M059J (cell line): Measurements from ENCODE around the gene PTP4A2. TPM values are rescaled to one million over a fixed set of nuclear protein-coding genes. Genes with fewer than 3 reads are reported as not detected.

Experiments used
- DNase-seq: peaks from one replicate; pipeline ENCODE4 v3.0.0-alpha.2; 2012; ENCODE audit warnings: low read depth
- total RNA-seq: library from RNA; depleted of rRNA; stranded (reverse); fragments of >200 nt; shearing (Covaris generic); gene quantifications from 2 replicates; pipeline ENCODE4 v1.2.3, GENCODE V29; 2014

The PTP4A2 gene
- total RNA-seq, 1 experiment from 2014 or later, result 334 TPM

DNA sequence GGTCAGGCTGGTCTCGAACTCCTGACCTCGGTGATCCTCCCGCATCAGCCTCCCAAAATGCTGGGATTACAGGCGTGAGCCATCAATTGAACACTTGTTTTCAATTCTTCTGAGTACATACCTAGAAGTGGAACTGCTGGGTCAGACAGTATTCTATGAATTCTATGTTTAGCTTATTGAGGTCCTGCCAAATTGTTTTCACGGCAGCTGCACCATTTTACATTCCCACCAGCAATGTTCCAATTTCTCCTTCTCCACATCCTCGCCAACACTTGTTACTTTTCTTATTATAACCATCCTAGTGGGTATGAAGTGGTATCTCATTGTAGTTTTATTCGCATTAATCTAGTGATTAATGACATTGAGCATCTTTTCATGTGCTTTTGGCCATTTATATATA lies 49.9 kb downstream of the PTP4A2 start:
- no peak for DNase-seq

DNA sequence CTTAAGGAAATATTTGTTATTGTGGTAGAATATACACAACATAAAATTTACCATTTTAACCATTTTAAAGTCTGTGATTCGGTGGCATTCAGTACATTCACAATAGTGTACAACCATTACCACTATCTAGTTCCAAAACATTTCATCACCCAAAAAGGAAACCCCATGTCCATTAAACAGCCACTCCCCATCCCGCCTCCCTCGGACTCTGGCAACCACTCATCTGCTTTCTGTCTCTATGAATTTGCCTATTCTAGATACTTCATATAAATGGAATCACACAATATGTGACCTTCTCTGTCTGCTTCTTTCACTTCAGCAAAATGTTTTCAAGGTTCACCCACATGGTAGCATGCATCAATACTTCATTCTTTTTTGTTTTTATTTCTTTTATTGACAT lies 51.3 kb downstream of the PTP4A2 start:
- DNase-seq, result no peak

DNA sequence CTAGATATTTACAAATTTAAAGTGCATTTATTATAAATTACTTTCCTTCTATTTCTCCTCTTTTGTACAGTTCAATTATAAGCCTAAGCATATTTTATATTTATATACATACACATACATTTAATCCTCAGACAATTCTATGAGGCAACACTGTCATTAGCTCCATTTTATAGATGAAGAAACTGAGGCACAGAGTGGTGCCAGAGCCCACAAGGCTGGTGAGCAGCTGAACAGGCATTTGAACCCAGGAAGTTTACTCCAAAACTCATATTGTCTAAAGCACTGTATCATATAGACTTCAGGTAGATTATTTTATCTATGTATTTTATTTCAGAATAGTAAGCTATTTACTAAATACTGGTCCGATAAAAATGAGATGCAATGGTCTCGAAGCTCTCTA lies 52.3 kb downstream of the PTP4A2 start:
- DNase-seq, result no peak

DNA sequence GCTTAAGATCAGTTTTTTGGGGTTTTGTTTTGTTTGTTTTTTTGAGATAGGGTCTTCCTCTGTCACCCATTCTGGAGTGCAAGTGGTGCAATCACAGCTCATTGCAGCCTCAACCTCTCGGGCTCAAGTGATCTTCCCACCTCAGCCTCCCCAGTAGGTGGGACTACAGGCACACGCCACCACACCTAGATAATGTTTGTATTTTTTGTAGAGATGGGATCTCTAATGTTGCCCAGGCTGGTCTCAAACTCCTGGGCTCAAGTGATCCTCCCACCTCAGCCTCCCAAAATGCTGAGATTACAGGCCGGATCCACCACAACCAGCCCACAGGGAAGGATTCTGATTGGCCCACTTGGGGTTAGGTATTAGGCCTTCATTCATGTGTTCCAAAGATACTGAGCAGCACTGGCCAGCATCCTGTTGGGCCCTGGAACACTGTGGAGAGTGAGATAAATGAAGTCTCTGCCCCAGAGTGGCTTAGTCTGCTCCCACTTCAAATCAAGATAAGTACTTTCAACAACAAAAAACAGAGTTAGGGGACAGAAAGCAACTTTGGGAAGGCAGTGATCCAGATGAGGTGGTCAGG lies 54.7 kb downstream of the PTP4A2 start:
- DNase-seq, result no peak

DNA sequence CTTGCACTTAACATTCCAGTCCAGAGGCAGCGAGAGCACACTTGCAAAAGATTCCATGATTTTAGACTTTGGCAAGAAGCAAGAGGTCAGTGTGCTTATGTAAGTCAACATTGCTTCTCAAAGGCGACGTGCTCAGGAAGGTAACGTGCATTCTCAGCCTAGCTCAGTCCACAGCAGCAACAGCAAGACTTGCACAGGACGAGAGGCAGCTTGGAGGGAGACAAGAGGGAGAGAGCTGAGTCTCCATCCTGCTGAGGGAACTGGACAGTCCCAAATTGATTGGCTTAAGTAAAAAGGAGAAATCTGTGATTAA lies 56.5 kb downstream of the PTP4A2 start:
- no peak for DNase-seq

DNA sequence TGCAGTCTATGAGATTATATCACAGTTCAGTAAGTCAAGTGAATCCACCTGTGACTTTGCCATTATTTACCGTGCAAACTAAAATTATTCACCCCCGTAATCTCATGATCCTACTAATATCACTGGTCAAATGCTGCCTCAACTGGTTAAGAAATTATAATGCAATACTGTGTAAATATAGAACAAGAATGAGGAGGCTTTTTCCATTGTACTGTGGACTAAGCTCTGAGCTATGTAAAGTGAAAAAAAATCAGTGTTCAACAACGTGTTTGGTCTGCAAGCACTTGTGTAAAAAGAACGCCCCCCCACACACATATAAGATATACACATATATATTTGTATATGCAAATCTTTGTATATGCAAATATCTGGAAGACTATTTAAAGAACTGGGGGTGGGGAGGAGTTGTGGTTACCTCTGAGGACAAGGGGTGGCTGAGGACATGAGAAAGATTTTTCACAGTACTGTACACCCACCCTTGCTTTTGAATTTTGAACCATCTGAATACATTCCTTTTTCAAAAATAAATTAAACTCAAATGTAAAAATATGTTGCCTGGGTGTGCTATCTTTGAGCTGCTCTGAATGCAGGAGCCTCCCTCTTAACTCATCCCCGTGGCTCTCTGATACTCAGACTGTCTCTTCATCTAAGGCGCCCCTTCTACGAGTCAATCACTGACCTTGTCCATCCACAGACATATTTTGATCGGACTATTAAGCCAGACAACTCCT lies 57.0 kb downstream of the PTP4A2 start:
- DNase-seq, result no peak

DNA sequence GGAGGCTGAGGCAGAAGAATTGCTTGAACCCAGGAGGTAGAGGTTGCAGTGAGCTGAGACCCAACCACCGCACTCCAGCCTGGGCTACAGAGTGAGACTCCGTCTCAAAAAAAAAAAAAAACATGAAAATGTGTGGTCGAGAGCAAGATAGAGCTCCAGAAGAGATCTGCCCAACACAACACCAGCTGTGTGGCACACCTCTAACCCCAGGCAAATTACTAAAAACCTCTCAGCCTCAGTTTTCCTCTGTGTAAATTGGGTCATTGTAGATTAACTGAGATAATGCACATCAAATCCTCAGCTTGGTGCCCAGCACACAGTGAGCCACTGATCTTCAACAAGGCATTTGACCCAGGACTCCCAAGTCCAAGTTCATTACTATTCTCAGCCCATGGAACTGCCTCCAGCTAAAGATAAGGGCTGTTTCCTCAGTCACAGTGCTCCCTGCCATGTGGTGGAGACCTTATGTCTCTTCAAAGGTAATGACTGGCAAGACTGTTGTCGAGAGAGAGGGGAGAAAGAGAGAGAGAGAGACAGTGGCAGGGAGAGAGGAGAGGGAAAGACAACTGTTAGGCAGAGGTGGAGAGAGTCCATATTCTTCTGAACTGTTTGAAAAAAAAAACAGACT lies 58.1 kb downstream of the PTP4A2 start:
- no peak for DNase-seq

DNA sequence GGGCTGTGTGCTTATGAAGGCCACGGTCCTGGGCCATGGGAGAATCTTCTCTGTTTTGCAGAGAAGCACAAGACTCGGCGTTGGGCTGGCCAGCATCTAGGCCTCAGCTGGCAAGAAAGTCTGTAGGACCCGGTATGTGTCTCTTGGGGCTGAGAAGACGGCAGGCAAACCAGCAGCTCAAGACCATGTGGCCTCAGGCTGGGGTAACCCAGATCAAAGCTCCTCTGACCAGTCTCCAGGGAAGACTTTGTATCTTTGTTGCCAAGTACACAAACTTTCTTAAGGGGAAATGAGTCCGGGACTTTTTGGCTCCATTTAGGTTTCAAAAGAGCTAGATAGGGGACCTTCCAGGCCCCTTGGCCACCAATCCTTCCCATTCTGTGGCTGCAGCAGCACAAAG lies 60.1 kb downstream of the PTP4A2 start:
- DNase-seq, result no peak

DNA sequence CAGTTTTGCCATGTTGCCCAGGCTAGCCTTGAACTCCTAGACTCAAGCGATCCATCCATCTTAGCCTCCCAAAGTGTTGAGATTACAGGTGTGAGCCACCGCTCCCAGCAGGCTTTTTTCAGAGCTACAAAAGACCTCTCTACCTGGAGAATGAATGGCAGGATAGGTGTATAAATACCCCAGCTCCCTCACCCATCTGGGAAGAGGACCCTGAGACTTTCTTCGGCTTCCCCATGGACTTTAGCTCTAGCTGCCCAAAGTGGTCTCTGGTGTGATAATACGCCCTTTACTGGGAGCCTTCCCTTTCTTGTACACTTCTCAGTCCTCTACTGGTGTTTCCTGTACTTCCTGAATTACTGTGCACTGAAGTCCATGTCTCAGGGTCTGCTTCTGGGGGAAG lies 60.6 kb downstream of the PTP4A2 start:
- no peak for DNase-seq

DNA sequence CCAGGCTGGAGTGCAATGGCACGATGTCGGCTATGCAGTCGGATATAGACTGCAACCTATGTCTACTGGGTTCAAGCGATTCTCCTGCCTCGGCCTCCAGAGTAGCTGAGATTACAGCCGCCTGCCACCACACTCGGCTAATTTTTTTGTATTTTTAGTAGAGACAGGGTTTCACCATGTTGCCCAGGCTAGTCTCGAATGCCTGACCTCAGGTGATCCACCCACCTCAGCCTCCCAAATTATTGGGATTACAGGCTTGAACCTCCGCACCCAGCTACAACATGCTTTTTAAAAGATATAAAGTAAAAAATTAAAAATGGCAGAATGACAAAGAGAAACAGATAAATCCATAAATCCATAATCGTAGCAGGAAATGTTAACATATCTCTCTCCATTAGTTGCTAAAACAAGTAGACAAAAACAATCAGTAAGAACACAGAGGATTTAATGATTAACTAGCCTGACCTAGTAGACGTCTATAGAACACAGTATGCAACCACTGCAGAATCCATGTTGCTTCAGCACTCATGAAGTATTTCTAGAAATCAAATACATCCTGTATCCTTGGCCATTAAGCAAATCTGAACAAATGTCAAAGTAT lies 62.4 kb downstream of the PTP4A2 start:
- DNase-seq, result no peak

DNA sequence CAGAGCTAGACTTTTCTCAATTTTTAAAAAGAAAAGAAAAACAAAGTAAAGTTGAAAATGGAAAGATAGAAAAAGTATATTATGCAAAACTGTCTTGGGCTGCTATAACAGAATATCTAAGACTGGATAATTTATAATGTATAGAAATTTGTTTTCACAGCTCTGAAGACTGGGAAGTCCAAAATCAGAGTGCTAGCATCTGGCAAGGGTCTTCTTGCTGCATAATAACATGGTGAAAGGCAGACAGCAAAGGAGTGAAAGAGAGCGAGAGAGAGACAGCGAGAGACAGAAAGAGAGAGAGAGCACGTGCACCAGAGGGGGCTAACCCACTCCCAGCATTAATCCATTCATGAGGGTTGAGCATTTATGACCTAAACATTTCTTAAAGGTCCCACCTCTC lies 63.2 kb downstream of the PTP4A2 start:
- no peak for DNase-seq

DNA sequence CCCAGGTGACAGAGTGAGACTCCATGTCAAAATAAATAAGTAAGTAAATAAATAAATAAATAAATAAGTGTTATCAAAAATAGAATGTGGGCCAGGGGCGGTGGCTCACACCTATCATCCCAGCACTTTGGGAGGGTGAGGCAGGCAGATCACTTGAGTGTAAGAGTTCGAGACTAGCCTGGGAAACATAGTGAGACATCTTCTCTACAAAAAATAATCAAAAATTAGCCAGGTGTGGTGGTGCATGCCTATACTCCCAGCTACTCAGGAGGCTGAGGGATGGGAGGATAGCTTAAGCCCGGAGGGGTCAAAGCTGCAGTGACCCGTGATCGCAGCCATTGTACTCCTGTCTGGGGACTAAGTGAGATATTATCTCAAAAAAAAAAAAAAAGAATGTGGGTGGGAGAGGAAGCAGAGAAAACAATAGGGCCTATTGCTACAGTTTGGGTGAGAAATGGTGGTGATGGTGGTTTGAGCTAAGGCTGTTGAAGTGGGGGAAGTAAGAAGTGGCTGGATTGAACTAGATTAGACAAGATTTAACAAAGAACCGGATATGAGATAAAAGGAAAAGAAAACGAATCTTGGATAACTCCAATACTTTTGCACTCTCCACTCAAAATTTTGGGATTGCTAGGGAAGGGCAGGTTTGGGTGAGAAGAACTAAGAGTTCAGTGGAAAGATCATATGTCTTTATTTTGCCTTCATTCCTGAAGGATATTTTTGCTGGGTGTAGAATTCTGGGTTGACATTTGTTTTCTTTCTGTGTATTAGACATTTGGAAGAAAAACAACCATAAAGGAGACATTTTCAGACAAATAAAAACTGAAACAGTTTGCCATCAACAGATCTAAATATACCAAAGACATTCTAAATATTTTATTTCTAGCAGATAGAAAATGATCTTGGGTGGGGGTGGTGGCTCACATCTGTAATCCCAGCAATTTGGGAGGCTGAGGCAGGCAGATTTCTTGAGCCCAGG lies 65.2 kb downstream of the PTP4A2 start:
- DNase-seq, result peak; percentile 9

DNA sequence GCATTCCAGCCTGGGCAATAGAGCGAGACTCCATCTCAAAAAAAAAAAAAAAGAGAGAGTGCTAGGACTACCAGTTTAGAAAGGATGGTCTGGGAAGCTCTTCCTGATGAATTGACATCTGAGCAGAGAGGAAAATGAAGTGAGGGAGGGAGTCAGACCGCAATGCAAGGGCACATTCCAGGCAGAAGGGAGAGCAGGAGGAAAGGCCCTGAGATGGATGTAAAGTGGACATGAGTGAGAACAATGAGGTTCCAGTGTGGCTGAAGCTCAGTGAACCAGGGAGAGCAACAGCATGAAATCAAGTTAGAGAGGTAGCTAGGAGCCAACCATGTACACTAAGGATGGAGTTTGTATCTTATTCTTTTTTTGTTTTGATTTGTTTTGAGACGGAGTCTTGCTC lies 66.5 kb downstream of the PTP4A2 start:
- DNase-seq, result no peak

DNA sequence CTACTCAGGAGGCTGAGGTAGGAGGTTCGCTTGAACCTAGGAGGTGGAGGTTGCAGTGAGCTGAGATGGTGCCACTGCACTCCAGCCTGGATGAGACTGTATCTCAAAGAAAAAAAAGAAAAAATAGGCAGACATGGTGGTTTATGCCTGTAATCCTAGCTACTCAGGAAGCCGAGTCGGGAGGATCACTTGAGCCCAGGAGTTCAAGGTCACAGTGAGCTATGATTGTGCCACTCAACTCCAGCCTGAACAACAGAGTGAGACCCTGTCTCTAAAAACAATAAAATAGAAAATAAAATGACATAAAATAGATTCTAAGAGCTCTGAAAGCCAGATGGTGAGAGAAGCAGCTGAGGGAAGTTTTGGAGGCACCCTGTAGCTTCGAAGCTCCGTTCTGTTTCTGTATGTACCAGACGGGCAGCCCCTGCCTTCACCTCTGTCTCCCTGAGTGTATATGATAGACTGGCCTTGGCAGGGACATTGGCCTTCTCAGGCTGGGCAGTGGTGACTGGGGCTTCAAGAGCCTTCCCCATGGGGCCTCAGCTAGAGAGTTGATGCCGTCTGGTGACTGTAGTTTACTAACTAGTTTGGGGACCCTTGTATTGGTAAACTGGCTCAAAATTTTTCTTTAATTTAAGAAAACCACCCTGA lies 68.0 kb downstream of the PTP4A2 start:
- no peak for DNase-seq

DNA sequence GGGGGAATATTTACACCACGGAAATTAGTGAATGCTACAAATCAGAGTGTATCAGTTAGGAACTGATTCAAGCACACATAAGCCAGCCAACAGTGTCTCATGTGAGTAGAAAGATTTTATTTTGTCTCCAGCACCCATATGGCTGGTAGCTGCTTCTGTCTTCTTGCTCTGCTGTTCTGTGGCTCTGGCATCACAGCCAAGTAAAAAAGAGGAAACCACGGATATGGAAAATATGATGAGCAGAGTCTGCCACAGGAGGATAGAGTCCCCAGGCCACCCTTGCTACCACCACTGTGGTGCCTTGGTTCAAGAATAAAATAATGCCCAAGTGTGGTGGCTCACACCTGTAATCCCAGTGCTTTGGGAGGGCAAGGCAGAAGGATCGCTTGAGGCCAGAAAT lies 68.7 kb downstream of the PTP4A2 start:
- DNase-seq, result no peak

DNA sequence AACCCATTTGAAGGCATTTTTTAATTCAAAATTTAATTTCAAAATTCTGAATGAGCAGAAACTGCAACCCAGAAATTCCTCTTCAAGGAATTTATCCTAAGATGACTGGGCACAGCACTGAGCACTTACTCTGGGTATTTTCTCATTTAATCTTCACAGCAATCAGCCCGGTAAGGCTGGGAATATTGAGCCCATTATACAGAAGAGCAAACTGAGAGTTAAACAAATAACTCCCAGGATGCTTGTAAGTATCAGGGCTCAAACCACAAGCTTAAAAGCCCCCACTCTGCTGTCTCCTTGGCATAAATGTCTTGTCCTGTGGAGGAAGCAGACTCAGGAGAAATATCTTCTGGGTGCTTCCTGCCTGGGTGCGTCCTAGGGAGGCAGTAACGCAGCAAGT lies 69.3 kb downstream of the PTP4A2 start:
- DNase-seq, result no peak

DNA sequence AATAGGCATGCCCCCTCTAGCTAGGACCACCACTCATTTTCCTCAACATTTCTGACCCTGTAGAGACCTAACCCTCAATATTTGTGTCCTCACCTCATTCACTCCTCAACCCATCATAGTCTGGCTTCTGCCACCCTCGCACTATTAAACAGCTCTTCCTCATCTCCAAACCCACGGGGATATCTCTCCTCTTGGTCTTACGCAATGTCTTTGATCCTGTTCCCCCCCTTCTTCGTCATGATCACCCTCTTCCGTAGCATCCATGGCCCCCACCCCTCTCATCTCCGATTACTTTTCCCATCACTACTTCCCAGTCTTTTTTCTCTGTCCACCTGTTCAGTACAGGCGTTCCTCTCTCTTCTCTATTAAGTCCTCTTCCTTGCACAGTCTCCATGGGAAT lies 70.6 kb downstream of the PTP4A2 start:
- no peak for DNase-seq

DNA sequence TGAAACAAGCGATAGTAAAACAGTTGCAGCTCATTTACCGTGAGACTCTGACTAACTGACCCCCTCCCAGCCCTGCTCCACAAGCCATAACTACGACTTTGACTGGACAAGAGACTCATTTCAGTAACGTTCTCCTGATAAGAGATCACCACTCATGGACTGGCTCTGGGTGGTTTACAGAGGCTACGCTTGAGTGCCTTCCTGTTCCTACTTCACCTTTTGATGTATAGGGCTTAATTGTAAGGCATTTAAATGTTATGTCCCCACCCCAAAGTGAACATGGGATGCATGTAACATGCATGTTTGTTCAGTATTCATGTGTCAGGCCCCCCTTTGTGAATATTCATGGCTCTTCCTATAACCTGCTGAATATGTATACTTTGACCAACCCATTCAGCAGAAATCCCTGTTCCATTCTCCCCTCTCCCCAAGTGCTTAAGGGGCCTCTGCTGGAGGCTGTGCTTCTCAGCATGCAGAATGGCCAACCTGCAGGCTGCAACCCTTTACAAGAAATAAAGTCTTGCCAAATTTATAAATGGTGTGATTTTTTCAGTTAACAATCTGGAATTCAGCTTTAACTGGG lies 71.6 kb downstream of the PTP4A2 start:
- no peak for DNase-seq

DNA sequence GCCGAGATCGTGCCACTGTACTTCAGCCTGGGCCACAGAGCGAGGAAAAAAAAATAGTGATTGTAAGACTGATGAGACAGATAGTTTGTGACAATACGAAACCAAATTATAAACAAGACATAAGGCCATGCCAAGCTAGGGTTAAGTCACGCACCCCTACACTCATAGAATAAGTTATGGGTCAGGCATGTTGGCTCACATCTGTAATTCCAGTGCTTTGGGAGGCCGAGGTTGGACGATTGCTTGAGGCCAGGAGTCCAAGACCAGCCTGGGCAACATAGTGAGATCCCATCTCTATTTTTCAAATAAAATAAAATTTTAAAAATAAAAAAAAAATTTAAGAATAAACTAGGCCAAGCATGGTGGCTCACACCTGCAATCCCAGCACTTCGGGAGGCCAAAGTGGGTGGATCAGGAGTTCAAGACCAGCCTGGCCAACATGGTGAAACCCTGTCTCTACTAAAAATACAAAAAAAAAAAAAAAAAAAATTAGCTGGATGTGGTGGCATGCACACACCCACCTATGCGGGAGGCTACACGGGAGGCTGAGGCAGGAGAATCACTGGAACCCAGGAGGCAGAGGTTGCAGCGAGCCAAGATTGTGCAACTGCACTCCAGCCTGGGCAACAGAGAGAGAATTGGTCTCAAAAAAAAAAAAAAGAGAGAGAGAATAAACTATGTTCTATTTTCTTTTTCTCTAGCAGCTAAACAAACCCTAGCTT lies 72.3 kb downstream of the PTP4A2 start:
- no peak for DNase-seq

DNA sequence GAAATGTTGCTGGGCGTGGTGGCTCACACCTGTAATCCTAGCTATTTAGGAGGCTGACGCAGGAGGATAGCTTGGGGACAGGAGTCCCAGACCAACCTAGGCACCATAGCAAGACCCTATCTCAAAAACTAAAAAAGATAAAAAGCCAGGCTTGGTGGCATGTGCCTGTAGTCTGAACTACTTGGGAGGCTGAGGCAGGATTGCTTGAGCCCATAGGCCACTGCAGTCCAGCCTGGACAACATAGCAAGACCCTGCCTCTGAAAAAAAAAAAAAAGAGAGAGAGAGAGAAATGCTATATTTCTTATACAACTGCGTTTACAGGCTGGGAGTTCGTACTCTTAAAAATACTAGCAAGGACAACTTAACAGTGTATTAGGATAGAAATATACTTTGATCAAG lies 76.1 kb downstream of the PTP4A2 start:
- no peak for DNase-seq
